Neutrophil (primary cell): ENCODE data around the gene CLASP1.
"Not testable (repeated sequence)": the region's sequence is repeated elsewhere in the genome, so short reads cannot be mapped to it uniquely, and the experiment has no call there.

Experiments used
- H3K27ac ChIP-seq: fragments of 200-600 bp; sonication (generic); 2 replicates; pipeline ENCODE4 v1.5.1; 2016; ENCODE audit warnings: mild to moderate bottlenecking, moderate library complexity
- H3K27me3 ChIP-seq: fragments of 200-600 bp; sonication (generic); 2 replicates; pipeline ENCODE4 v1.6.0; 2016; ENCODE audit warnings: mild to moderate bottlenecking
- H3K36me3 ChIP-seq: fragments of 200-600 bp; sonication (generic); 2 replicates; pipeline ENCODE4 v1.5.1; 2017
- H3K4me1 ChIP-seq, 2 experiments: fragments of 200-600 bp in 1 of 2; sonication (generic) in 1 of 2; 1 replicate in 1 of 2; 2 replicates in 1 of 2; pipeline versions ENCODE4 v1.5.1 to v1.6.1; 2013 to 2016; ENCODE audit warnings: low read depth in 1 of 2, low read length in 1 of 2, mild to moderate bottlenecking in 1 of 2, moderate library complexity in 1 of 2; ENCODE audit not compliant: control insufficient read depth in 1 of 2, insufficient read depth in 1 of 2
- H3K4me3 ChIP-seq, 2 experiments: fragments of 200-600 bp in 1 of 2; sonication (generic) in 1 of 2; 1 replicate in 1 of 2; 2 replicates in 1 of 2; pipeline ENCODE4 v1.5.1; 2013 to 2016; ENCODE audit warnings: low read depth in 1 of 2, low read length in 1 of 2, mild to moderate bottlenecking in 1 of 2, moderate library complexity in 1 of 2
- H3K9me3 ChIP-seq: fragments of 200-600 bp; sonication (generic); 2 replicates; pipeline ENCODE4 v1.5.1; 2016
- TF ChIP-seq, protein P1 (sequence below): fragments of 200-600 bp; sonication (generic); IDR thresholded peaks from 2 replicates; pipeline ENCODE4 v1.5.1; 2016; ENCODE audit warnings: antibody characterized with exemption

CLASP1 gene

GRCh38 chr2:121570036-121570666, 79.1 kb downstream of the CLASP1 start:
- H3K27me3 ChIP-seq, result no peaks in the 10 kb centered on the region
- H3K4me1 ChIP-seq, result no peaks in the 10 kb centered on the region
- TF ChIP-seq, protein P1, sequence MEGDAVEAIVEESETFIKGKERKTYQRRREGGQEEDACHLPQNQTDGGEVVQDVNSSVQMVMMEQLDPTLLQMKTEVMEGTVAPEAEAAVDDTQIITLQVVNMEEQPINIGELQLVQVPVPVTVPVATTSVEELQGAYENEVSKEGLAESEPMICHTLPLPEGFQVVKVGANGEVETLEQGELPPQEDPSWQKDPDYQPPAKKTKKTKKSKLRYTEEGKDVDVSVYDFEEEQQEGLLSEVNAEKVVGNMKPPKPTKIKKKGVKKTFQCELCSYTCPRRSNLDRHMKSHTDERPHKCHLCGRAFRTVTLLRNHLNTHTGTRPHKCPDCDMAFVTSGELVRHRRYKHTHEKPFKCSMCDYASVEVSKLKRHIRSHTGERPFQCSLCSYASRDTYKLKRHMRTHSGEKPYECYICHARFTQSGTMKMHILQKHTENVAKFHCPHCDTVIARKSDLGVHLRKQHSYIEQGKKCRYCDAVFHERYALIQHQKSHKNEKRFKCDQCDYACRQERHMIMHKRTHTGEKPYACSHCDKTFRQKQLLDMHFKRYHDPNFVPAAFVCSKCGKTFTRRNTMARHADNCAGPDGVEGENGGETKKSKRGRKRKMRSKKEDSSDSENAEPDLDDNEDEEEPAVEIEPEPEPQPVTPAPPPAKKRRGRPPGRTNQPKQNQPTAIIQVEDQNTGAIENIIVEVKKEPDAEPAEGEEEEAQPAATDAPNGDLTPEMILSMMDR, result no peak
- H3K27ac ChIP-seq, result no peak overlapping the region
- no peaks in the 10 kb centered on the region for H3K9me3 ChIP-seq
- H3K36me3 ChIP-seq, result peaks cover 16% of the 10 kb centered on the region
- H3K4me3 ChIP-seq, result no peak overlapping the region

- H3K9me3 ChIP-seq, result no peaks in the 10 kb centered on the region
- no peak overlapping the region for H3K4me3 ChIP-seq
- H3K27ac ChIP-seq, result no peak overlapping the region
- TF ChIP-seq, protein P1, result no peak
- peaks cover 11% of the 10 kb centered on the region for H3K36me3 ChIP-seq
- no peaks in the 10 kb centered on the region for H3K4me1 ChIP-seq
- no peaks in the 10 kb centered on the region for H3K27me3 ChIP-seq
Measured at GRCh38 chr2:121567957-121568409, 81.3 kb downstream of the CLASP1 start.

GRCh38 chr2:121567452-121567851, 81.8 kb downstream of the CLASP1 start:
- TF ChIP-seq, protein P1, result no peak
- no peaks in the 10 kb centered on the region for H3K27me3 ChIP-seq
- no peaks in the 10 kb centered on the region for H3K4me1 ChIP-seq
- no peak overlapping the region for H3K27ac ChIP-seq
- H3K4me3 ChIP-seq, result no peak overlapping the region
- peaks cover 11% of the 10 kb centered on the region for H3K36me3 ChIP-seq
- H3K9me3 ChIP-seq, result no peaks in the 10 kb centered on the region

GRCh38 chr2:121565389-121566250, 83.6 kb downstream of the CLASP1 start:
- H3K27ac ChIP-seq, result no peak overlapping the region
- no peaks in the 10 kb centered on the region for H3K27me3 ChIP-seq
- H3K4me1 ChIP-seq, result peaks cover 0 to 5% of the 10 kb centered on the region in 2 experiments
- H3K9me3 ChIP-seq, result no peaks in the 10 kb centered on the region
- H3K4me3 ChIP-seq, result no peak overlapping the region
- H3K36me3 ChIP-seq, result peaks cover 11% of the 10 kb centered on the region
- TF ChIP-seq, protein P1, result no peak

GRCh38 chr2:121564905-121565304, 84.4 kb downstream of the CLASP1 start:
- no peak overlapping the region for H3K4me3 ChIP-seq
- TF ChIP-seq, protein P1, result no peak
- H3K9me3 ChIP-seq, result no peaks in the 10 kb centered on the region
- H3K36me3 ChIP-seq, result peaks cover 6% of the 10 kb centered on the region
- no peak overlapping the region for H3K27ac ChIP-seq
- H3K27me3 ChIP-seq, result no peaks in the 10 kb centered on the region
- peaks cover 0 to 5% of the 10 kb centered on the region in 2 experiments for H3K4me1 ChIP-seq

GRCh38 chr2:121563754-121564153, 85.5 kb downstream of the CLASP1 start:
- not testable (repeated sequence) for H3K9me3 ChIP-seq, H3K4me3 ChIP-seq

More at GRCh38 chr2:121563754-121564153, 85.5 kb downstream of the CLASP1 start:
- H3K36me3 ChIP-seq, H3K27me3 ChIP-seq, H3K27ac ChIP-seq, H3K4me1 ChIP-seq: not testable (repeated sequence)
